Spleen (tissue), 7 donors: Measurements from ENCODE around the gene PALS1.

Source experiments
- POLR2A ChIP-seq, 3 donors: fragments of 450-650 bp; IDR thresholded peaks; one replicate each; pipeline ENCODE4 v1.5.1; 2017; ENCODE audit warnings: antibody characterized with exemption in 3 of 3, mild to moderate bottlenecking in 1 of 3
- TF ChIP-seq, protein P1 (sequence below), 11 experiments: fragments of 200-600 bp in 7 of 11; fragments of 450-650 bp in 4 of 11; sonication (generic) in 4 of 11; IDR thresholded peaks in 8 of 11; conservative IDR thresholded peaks in 3 of 11; 1 replicate in 7 of 11; 2 replicates in 4 of 11; pipeline versions ENCODE4 v1.4.0 to v1.8.0; 2016 to 2021; ENCODE audit warnings: antibody characterized with exemption in 11 of 11, inconsistent platforms in 4 of 11, mild to moderate bottlenecking in 1 of 11
- donor health status: DM: no; HTN: no; CAD: no; lungs with moderate emphysema.
- donor health status: DM: no; HTN: no; CAD: no.
- donor health status: DM: no; HTN: no; CAD: no.

DNA sequence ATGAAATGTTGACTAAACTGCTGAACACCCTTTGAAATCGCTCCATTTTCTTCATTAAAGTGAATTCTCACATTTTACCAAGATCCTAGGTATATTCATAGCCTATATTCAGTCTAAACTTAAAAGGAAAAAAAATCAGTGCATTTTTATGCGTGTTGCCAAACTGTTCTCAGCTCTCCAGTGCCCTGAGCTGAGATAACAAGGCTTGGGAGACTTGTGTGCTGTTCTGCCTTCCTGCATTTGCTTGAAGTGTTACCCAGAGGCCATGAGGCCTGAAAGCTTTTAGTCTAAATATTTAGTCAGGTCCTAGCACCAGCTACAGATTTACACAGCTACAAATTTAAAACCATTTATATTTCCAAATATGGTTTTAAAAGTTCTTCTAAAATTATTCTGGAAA is 8.6 kb upstream of the PALS1 start:
- TF ChIP-seq, protein P1, sequence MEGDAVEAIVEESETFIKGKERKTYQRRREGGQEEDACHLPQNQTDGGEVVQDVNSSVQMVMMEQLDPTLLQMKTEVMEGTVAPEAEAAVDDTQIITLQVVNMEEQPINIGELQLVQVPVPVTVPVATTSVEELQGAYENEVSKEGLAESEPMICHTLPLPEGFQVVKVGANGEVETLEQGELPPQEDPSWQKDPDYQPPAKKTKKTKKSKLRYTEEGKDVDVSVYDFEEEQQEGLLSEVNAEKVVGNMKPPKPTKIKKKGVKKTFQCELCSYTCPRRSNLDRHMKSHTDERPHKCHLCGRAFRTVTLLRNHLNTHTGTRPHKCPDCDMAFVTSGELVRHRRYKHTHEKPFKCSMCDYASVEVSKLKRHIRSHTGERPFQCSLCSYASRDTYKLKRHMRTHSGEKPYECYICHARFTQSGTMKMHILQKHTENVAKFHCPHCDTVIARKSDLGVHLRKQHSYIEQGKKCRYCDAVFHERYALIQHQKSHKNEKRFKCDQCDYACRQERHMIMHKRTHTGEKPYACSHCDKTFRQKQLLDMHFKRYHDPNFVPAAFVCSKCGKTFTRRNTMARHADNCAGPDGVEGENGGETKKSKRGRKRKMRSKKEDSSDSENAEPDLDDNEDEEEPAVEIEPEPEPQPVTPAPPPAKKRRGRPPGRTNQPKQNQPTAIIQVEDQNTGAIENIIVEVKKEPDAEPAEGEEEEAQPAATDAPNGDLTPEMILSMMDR (IDR thresholded peaks at IDR 0.05 in 8 of 11, conservative IDR thresholded peaks at IDR 0.05 in 3 of 11): no peak
- TF ChIP-seq POLR2A (IDR thresholded peaks at IDR 0.05): no peak
